Neutrophil (primary cell): ENCODE results near the gene USB1.

Experiments
- H3K27ac ChIP-seq: fragments of 200-600 bp; sonication (generic); 2 replicates; pipeline ENCODE4 v1.5.1; 2016; ENCODE audit warnings: mild to moderate bottlenecking, moderate library complexity
- H3K27me3 ChIP-seq: fragments of 200-600 bp; sonication (generic); 2 replicates; pipeline ENCODE4 v1.6.0; 2016; ENCODE audit warnings: mild to moderate bottlenecking
- H3K36me3 ChIP-seq: fragments of 200-600 bp; sonication (generic); 2 replicates; pipeline ENCODE4 v1.5.1; 2017
- H3K4me1 ChIP-seq, 2 experiments: fragments of 200-600 bp in 1 of 2; sonication (generic) in 1 of 2; 1 replicate in 1 of 2; 2 replicates in 1 of 2; pipeline versions ENCODE4 v1.5.1 to v1.6.1; 2013 to 2016; ENCODE audit warnings: low read depth in 1 of 2, low read length in 1 of 2, mild to moderate bottlenecking in 1 of 2, moderate library complexity in 1 of 2; ENCODE audit not compliant: control insufficient read depth in 1 of 2, insufficient read depth in 1 of 2
- H3K4me3 ChIP-seq, 2 experiments: fragments of 200-600 bp in 1 of 2; sonication (generic) in 1 of 2; 1 replicate in 1 of 2; 2 replicates in 1 of 2; pipeline ENCODE4 v1.5.1; 2013 to 2016; ENCODE audit warnings: low read depth in 1 of 2, low read length in 1 of 2, mild to moderate bottlenecking in 1 of 2, moderate library complexity in 1 of 2
- H3K9me3 ChIP-seq: fragments of 200-600 bp; sonication (generic); 2 replicates; pipeline ENCODE4 v1.5.1; 2016
- TF ChIP-seq, protein P1 (sequence below): fragments of 200-600 bp; sonication (generic); IDR thresholded peaks from 2 replicates; pipeline ENCODE4 v1.5.1; 2016; ENCODE audit warnings: antibody characterized with exemption

The USB1 gene

DNA sequence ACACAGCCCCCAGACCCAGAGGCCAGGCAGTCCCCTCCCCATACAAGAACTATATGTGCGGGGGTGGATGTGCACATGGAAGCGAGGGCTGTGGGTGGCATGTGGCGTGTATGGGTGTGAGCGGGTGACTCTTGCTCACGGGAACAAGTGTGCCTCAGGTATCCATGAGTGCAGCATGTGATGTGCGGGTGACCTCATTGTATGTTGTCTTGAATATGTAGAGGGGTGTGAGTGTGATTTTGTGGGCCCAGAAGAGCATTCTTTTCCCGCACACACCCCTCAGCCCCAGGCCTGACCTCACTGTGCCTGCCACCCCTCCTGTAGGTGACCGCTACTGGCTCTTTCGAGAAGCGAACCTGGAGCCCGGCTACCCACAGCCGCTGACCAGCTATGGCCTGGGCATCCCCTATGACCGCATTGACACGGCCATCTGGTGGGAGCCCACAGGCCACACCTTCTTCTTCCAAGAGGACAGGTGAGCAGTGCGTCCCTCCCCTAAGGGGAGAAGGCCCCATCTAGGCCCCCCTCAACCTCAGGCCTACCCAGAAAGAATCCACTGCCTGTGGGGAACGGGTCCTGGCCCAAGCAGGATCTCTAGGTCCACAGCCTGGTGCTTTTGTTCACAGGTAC is 41.8 kb downstream of the USB1 start:
- Histone ChIP-seq H3K27me3 (no peaks in the 10 kb centered on the region), H3K4me3 (no peak overlapping the region), H3K36me3 (no peaks in the 10 kb centered on the region), H3K27ac (no peak overlapping the region), H3K4me1 (no peaks in the 10 kb centered on the region), H3K9me3 (no peaks in the 10 kb centered on the region)
- TF ChIP-seq, protein P1, sequence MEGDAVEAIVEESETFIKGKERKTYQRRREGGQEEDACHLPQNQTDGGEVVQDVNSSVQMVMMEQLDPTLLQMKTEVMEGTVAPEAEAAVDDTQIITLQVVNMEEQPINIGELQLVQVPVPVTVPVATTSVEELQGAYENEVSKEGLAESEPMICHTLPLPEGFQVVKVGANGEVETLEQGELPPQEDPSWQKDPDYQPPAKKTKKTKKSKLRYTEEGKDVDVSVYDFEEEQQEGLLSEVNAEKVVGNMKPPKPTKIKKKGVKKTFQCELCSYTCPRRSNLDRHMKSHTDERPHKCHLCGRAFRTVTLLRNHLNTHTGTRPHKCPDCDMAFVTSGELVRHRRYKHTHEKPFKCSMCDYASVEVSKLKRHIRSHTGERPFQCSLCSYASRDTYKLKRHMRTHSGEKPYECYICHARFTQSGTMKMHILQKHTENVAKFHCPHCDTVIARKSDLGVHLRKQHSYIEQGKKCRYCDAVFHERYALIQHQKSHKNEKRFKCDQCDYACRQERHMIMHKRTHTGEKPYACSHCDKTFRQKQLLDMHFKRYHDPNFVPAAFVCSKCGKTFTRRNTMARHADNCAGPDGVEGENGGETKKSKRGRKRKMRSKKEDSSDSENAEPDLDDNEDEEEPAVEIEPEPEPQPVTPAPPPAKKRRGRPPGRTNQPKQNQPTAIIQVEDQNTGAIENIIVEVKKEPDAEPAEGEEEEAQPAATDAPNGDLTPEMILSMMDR = no peak

DNA sequence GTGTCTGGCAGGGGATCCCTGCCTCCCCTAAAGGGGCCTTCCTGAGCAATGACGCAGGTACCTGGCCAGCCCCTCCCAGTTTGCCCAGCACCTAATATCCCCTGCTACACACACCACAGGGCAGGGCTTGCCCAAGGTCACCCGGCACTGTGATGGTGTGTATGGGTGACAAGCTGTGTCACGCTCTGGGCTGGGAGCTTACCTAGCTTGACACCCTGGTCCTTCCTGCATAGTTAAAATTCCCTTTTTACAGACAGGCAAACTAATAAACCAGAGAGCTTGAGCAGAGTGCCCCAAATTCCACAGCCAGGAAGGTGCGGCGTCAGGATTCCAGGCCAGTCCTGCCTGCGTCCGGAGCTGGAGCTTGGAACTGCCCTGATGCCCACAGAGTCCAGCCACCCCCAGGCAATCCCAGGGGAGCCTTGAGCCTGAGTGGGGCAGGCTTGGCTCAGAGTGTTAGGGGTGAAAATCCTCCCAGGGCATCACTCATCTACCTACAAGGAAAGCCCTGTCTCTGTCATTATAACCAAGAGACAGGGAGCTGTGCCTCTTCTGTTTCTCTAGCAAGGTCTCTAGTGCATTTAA is 42.5 kb downstream of the USB1 start:
- H3K4me3 ChIP-seq = no peak overlapping the region
- no peaks in the 10 kb centered on the region for H3K36me3 ChIP-seq
- no peaks in the 10 kb centered on the region for H3K9me3 ChIP-seq
- H3K4me1 ChIP-seq = no peaks in the 10 kb centered on the region
- no peak overlapping the region for H3K27ac ChIP-seq
- no peaks in the 10 kb centered on the region for H3K27me3 ChIP-seq
- TF ChIP-seq, protein P1 = no peak

DNA sequence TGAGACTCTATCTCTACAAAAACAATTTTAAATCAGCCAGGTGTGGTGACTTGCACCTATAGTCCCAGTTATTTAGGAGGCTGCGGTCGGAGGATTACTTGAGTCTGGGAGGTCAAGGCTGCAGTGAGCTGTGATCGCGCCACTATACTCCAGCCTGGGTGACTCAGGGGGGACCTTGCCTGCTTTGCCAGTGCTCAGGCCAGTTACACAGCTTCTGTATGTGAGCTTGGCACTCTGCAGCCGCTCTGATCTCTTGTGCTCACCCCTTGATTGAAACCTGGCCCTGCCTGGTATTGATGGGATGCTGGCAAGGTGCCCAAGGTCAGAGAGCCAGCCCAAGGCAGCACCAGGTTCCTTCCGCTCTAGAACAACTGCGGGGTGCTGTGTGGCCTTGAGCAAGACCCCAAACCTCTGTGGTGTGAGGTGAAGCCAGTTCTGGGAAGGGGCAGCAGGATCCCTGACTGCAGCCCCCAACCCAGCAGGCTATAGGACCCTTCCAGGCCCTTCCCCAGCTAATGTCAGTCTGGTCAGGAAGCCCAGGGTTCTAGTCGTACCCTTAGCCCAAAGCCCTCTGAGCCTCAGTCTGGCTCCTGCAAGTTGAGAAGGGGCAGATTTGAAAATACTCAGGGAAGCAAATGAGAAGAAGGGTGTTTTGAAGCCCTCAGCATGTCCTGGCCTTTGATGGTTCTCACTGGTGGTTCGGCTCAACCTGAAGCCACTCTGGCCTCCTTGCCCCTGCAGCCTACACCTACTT is 43.2 kb downstream of the USB1 start:
- Histone ChIP-seq H3K27ac (no peak overlapping the region), H3K27me3 (no peaks in the 10 kb centered on the region), H3K4me3 (no peak overlapping the region), H3K9me3 (no peaks in the 10 kb centered on the region), H3K36me3 (no peaks in the 10 kb centered on the region), H3K4me1 (no peaks in the 10 kb centered on the region)
- TF ChIP-seq, protein P1 = no peak

DNA sequence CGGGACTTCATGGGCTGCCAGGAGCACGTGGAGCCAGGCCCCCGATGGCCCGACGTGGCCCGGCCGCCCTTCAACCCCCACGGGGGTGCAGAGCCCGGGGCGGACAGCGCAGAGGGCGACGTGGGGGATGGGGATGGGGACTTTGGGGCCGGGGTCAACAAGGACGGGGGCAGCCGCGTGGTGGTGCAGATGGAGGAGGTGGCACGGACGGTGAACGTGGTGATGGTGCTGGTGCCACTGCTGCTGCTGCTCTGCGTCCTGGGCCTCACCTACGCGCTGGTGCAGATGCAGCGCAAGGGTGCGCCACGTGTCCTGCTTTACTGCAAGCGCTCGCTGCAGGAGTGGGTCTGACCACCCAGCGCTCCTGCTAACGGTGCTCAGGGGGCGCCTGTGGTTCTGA is 43.9 kb downstream of the USB1 start:
- no peak overlapping the region for H3K4me3 ChIP-seq
- TF ChIP-seq, protein P1 = no peak
- no peak overlapping the region for H3K27ac ChIP-seq
- H3K9me3 ChIP-seq = no peaks in the 10 kb centered on the region
- no peaks in the 10 kb centered on the region for H3K4me1 ChIP-seq
- H3K36me3 ChIP-seq = no peaks in the 10 kb centered on the region
- H3K27me3 ChIP-seq = no peaks in the 10 kb centered on the region

DNA sequence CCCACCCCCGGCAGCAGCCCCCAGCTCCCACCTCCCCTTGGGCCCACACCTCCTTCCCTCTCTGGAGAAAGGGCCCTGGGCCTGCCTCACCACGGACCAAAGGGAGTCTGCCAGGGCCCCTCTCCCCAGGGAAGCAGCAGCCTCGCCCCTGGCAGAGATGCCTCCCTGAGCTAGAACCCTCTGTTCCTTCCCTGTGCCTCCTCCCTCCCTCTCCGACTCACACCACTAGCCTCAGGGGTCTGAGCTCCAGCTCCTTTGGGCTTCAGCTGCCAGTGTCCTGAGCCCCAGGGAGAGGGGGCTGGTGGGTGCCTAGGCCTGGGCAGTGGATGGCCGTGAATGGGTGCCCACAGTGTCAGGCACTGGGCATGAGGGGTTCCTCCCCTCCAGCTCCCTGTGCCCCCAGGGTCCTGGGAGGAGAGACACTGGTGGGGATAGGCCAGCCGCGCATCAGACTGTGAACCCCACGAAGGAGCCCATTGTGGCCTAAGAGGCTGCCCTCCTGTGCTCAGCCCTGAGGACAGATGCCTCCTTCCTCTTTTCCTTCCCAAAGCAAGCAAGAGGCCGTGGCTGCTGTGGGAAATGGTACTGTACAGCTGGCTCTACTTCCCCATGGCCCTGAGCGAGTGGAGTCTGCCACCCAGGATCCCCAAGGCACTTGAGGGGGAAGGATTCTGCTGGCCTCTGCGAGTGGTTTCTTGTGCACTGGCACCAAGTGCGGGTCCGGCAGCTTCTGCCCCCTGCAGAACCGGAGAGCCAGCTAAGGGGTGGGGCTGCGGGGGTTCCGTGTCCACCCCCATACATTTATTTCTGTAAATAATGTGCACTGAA is 45.1 kb downstream of the USB1 start:
- H3K4me3 ChIP-seq = no peak overlapping the region
- no peaks in the 10 kb centered on the region for H3K4me1 ChIP-seq
- H3K9me3 ChIP-seq = no peaks in the 10 kb centered on the region
- H3K27me3 ChIP-seq = no peaks in the 10 kb centered on the region
- TF ChIP-seq, protein P1 = no peak
- H3K27ac ChIP-seq = no peak overlapping the region
- no peaks in the 10 kb centered on the region for H3K36me3 ChIP-seq
